GM18517 (cell line): ENCODE measurements around the gene NBL1.

ENCODE experiments used
- ATAC-seq: cut with Tn5 transposase; IDR thresholded peaks from one replicate; pipeline ENCODE4 v1.9.1; 2021; ENCODE audit warnings: mild to moderate bottlenecking, moderate library complexity; ENCODE audit not compliant: unreplicated experiment

The NBL1 gene

DNA sequence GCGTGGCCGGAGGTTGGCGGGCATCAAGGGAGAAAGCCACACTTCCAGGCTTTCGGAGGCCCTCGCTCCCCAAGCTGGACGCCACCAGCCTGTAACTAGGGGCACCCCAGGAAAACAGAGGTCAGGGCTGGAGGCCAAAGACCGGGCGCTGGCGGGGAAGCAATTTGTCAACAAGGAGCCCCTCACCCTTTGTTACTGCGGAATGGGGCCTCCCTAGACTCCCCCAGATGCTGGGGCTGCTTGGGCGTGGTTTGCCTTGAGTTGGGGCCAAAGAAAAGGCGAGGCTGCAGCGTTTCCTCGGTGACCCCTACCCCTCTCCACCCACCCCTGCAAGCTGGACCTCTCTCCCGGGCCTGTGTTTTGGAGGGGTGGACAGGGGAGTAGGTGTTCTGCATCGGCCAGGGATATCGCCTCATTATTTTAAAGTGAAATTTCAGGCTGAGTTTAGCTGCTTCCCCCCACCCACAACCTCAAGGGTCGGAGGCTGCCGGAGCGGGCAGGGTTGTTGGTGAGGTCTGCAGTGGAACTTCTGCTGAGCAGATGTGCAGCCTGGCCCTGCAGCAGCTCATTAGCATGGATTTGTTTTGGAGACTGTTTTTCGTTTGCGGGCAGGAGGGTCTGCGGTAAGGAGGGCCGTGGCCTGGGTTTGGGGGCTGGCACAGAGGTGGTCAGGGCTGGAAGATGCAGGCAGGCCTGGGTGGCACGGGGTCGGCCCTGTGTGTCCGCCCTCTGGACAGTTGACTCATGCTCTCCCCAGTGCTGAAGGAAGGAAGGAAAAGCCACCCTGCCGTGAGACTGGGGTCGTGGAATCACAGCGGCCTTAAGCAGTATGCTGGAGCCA is 1.5 kb downstream of the NBL1 start:
- ATAC-seq, result no peak

DNA sequence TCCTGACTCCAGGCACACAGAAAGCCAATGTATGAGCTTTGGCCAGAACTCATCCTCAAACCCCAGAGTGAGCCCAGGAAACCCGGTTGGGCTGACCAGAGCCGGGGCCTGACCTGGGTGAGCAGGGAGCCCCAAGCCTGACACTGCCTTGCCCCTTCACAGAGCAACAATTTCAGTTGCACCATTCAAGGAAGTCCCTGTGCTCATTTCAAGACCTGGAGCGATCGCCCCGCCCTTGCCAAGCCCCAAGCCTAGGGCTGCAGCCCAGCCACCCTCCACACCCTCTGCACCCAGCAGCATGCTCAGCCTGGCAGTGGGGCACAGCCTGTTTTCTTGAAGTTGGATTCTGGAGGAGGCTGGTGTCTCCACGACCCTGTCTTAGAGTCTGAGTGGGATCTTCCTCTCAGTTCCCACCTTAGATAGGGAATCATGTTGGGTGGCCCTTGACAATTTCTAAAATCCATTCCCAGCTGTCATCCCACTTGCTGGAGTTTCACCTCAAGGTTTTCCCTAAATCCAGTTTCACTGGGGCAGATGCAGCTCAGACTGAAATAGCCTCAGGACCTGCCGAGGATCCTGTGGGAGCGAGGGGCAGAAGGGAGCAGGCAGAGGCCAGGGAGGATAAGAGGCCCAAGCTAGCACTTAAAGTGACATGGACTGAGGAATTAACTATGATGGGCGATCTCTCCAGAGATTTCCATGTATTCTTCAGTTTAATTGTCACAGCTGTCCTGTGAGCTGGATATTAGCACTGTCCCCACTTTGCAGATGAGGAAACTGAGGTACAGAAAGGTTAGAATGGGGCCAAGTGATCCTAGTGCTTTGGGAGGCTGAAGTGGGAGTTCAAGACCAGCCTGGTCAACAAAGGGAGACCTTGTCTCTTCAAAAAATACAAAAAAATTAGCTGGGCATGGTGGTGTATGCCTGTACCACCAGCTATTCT is 2.5 kb downstream of the NBL1 start:
- no peak for ATAC-seq

- no peak for ATAC-seq
Measured at GRCh38 chr1:19647643-19648042, 3.5 kb downstream of the NBL1 start.

DNA sequence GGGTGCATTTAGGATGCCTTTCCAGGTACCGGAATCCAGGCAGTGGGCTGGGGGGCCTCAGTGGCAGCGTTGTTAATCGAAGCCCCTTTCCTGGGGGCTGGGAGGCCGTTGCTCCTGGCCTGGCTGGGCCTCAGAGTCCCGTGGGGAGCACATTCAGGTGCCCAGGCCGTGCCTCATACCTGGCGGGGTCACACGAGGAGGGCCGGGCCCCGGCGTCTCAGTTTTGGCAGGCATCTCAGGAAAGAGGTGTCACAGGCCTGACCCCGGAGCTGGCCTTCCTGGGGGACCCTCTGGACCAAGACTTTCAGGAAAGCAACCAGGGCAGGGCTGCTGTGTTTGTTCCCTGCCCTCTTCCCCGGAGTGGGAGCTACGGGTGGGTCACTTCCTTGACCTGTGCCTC is 4.1 kb downstream of the NBL1 start:
- no peak for ATAC-seq

- ATAC-seq, result no peak
Measured at GRCh38 chr1:19648689-19649088, 4.6 kb downstream of the NBL1 start.

DNA sequence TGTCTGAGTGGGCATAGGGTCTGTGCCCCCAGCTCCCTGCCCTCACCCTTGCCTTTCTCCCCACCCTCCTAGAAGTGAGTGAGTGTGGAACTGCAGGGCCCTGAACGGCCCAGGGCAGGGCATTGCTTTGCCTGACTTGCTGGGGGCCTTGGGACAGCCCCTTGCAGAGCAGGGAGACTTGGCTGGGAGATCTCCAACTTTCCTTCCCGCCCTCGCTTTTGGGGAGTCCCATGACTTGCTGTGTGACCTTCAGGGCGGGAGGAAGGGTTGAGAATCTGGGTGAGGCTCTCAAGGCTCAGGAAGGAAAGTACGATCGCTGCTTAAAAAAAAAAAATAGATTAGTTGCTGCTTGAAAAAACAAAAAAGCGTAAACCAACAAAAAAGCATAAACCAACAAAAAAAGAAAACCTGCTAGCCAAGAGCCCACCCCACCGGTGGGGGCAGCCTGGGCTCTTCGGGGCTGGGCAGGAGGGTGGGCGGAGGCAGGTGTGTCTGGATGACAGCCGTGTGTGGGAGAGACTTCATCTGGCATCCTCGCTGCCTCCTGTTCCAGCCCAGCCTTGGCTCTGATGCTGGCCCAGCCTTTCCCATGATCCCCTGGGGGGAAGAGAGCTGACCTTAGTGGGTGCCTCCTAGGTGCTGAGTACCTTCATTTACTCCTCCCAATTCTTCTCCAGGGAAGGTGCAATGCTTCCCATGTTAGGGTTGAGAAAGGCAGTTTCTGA is 6.5 kb downstream of the NBL1 start:
- ATAC-seq, result no peak

DNA sequence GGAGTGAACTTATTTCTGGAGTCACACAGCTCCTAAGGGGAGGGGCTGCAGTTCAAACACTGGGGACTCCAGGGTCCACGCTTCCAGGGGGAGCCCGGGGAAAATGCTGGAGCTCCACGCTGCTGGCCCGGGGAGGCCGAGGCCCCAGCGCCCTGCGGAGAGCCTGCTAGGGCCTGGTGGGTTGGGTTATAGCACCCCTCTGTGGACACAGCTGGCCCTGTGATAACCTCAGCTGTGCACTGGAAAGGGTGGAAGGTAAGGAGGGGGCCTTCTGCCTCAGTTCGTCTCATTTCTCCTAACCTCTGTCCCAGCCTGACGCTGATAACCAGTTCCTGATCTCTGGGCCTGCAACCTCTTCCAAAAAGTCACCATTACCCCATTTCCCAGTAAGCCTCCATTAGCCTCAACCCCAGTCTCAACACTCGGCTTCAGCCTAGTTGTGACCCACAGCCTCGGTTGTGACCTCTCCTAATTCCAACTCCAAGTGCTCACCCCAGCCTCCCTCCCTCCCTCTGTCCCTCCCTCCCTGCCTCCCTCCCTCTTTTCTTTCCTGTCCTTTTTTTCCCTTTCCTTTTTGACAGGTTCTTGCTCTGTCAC is 7.1 kb downstream of the NBL1 start:
- no peak for ATAC-seq

- ATAC-seq, result no peak
Measured at GRCh38 chr1:19654386-19654785, 10.3 kb downstream of the NBL1 start.

GRCh38 chr1:19654886-19655717 is 11.0 kb downstream of the NBL1 start:
- no peak for ATAC-seq

DNA sequence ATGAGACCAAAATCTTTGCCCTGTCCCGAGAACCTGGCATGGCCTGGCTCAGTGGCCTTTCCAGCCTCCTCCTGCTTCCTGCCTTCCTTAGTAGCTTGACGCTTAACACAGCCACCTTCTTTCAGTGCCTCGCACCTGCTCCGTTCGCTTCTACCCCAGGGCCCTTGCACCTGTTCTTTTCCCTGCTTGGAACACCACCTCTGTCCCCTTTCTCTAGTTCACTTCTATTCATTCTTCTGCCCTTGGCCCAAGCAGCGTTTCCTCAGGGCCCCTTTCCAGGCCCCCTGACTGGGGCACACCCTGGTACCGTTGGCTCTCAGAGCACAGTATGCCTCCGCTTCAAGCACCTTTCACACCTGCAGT is 11.6 kb downstream of the NBL1 start:
- ATAC-seq, result no peak

GRCh38 chr1:19656134-19656779 is 12.1 kb downstream of the NBL1 start:
- ATAC-seq, result no peak

DNA sequence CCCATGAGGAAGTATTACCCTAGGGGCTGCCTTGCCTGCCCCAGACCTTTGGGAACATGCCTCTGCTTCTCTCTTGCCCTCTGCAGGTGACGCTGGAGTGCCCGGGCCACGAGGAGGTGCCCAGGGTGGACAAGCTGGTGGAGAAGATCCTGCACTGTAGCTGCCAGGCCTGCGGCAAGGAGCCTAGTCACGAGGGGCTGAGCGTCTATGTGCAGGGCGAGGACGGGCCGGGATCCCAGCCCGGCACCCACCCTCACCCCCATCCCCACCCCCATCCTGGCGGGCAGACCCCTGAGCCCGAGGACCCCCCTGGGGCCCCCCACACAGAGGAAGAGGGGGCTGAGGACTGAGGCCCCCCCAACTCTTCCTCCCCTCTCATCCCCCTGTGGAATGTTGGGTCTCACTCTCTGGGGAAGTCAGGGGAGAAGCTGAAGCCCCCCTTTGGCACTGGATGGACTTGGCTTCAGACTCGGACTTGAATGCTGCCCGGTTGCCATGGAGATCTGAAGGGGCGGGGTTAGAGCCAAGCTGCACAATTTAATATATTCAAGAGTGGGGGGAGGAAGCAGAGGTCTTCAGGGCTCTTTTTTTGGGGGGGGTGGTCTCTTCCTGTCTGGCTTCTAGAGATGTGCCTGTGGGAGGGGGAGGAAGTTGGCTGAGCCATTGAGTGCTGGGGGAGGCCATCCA is 12.8 kb downstream of the NBL1 start:
- no peak for ATAC-seq

DNA sequence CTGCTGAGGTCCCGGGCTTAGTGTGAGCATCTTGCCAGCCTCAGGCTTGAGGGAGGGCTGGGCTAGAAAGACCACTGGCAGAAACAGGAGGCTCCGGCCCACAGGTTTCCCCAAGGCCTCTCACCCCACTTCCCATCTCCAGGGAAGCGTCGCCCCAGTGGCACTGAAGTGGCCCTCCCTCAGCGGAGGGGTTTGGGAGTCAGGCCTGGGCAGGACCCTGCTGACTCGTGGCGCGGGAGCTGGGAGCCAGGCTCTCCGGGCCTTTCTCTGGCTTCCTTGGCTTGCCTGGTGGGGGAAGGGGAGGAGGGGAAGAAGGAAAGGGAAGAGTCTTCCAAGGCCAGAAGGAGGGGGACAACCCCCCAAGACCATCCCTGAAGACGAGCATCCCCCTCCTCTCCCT is 13.4 kb downstream of the NBL1 start:
- ATAC-seq, result no peak

DNA sequence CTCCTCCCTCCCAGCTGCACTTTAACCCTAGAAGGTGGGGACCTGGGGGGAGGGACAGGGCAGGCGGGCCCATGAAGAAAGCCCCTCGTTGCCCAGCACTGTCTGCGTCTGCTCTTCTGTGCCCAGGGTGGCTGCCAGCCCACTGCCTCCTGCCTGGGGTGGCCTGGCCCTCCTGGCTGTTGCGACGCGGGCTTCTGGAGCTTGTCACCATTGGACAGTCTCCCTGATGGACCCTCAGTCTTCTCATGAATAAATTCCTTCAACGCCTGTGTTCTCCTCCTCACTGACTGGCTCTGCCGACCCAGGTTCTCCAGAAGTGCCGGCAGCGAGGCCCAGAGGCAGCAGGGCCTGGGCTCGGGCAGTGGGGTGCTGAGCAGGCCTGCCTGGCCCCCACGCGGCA is 14.1 kb downstream of the NBL1 start:
- no peak for ATAC-seq

DNA sequence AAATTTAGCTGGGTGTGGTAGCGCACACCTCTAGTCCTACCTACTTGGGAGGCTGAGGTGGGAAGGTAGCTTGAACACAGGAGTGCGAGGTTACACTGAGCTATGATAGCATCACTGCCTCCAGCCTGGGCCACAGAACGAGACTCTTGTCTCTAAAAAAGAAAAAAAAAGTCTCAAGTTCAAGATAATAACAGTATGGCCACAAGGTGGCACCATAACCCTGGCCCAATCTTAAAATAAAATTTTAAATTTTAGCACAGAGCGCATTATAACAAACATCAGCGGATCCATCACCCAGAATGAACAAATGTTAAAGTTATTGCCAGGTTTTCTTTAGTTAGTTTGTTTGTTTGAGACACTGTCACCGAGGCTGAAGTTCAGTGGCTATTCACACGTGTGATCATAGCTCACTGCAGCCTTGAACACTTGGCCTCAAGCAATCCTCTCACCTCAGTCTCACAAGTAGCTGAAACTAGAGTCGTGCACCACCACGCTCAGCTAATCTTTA is 17.7 kb downstream of the NBL1 start:
- no peak for ATAC-seq

GRCh38 chr1:19662313-19662712 is 18.2 kb downstream of the NBL1 start:
- ATAC-seq, result no peak

GRCh38 chr1:19664453-19665185 is 20.5 kb downstream of the NBL1 start, which contains the start of gene HTR6:
Gene HTR6 (plus strand): TSS chr1:19664875. CDS start chr1:19665754, 879 bp downstream.
- no peak for ATAC-seq

- no peak for ATAC-seq
Measured at GRCh38 chr1:19665186-19665495, 21.0 kb downstream of the NBL1 start.
